ENCODE measurements around the gene SPOCK1.

The SPOCK1 gene

DNA sequence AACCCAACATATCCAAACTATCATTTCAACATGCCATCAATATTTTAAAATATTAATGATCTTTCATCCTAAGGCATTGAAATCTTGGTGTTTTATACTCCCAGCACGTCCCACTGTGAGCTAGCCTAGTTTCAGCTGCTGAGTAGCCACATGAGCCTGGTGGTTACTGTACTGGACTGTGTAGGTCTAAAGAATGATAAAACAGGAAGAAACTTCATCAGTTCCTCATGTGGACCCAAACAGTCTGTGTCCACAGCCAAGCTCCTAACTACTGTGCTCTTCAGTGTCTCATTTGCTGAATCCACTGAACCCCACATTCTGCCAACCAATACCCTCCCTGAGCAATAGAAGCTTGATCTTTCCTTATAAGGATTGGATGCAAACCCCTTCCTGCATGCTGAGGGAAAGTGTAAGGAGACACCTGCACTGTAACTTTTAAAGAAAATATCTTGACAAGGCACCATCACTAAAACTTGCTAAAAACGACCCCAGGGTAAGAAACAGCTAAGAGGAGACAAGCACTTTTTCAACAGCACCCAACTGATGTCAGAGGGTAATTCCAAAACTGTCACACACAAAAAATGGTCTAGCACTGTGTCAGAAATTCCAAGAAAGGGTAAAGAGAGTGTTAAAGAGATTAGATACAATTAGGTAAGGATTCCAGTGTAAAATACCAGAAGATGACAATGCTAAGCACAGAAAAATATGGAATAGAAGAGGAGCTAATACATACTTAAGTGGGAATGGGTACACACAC, 126.9 kb downstream of the SPOCK1 start:
- 68% methylated on average over 2 of the region's 2 CpGs for WGBS
- no peak for DNase-seq
- H2AFZ ChIP-seq (ENCODE audit: low read depth, low read length) = no peak overlapping the region
- no peak overlapping the region for H2BK120ac ChIP-seq (ENCODE audit: low read depth, low read length)
- H3K27ac ChIP-seq (ENCODE audit: low read length, poor library complexity, severe bottlenecking) = no peak overlapping the region
- H3K79me1 ChIP-seq (replicated peaks; ENCODE audit: low read length, poor library complexity, severe bottlenecking) = no peaks in the 10 kb centered on the region
- H3K14ac ChIP-seq (ENCODE audit: low read length in 2 of 2) = no peak overlapping the region
- no peak overlapping the region for H3K23ac ChIP-seq (ENCODE audit: low read length in 2 of 2)
- no peak overlapping the region for H2BK5ac ChIP-seq (ENCODE audit: low read depth, low read length, poor library complexity, severe bottlenecking)
- H3K27me3 ChIP-seq (ENCODE audit: control insufficient read depth in 1 of 2, insufficient read depth in 1 of 2, low read length in 2 of 2) = no peaks in the 10 kb centered on the region
- no peak overlapping the region for H4K8ac ChIP-seq (ENCODE audit: low read length)
- H3K4ac ChIP-seq (ENCODE audit: low read depth in 1 of 2, low read length in 2 of 2) = no peak overlapping the region
- no peak overlapping the region for H3K9ac ChIP-seq (ENCODE audit: low read length)
- no peak overlapping the region for H2BK12ac ChIP-seq (ENCODE audit: low read length in 2 of 2)
- no peak overlapping the region for H3K18ac ChIP-seq (ENCODE audit: low read depth in 1 of 2, low read length in 2 of 2)
- H2BK15ac ChIP-seq (ENCODE audit: low read depth, poor library complexity, severe bottlenecking) = no peak overlapping the region
- H3K9me3 ChIP-seq (ENCODE audit: control insufficient read depth, low read length) = no peaks in the 10 kb centered on the region
- H3K36me3 ChIP-seq (ENCODE audit: control insufficient read depth in 1 of 2, insufficient read depth in 2 of 2, low read depth in 1 of 2, low read length in 2 of 2) = peaks cover 0 to 18% of the 10 kb centered on the region in 2 experiments
- no peak overlapping the region for H3K4me2 ChIP-seq (ENCODE audit: low read length, poor library complexity, severe bottlenecking)
- no peak overlapping the region for H2AK5ac ChIP-seq (ENCODE audit: low read length, severe bottlenecking)
- H3K4me1 ChIP-seq (ENCODE audit: control insufficient read depth, insufficient read depth, low read depth, low read length) = no peaks in the 10 kb centered on the region
- no peak overlapping the region for H4K91ac ChIP-seq (ENCODE audit: low read length)
- no peak overlapping the region for H3K4me3 ChIP-seq (ENCODE audit: insufficient read depth in 1 of 2, low read depth in 1 of 2, low read length in 2 of 2)

DNA sequence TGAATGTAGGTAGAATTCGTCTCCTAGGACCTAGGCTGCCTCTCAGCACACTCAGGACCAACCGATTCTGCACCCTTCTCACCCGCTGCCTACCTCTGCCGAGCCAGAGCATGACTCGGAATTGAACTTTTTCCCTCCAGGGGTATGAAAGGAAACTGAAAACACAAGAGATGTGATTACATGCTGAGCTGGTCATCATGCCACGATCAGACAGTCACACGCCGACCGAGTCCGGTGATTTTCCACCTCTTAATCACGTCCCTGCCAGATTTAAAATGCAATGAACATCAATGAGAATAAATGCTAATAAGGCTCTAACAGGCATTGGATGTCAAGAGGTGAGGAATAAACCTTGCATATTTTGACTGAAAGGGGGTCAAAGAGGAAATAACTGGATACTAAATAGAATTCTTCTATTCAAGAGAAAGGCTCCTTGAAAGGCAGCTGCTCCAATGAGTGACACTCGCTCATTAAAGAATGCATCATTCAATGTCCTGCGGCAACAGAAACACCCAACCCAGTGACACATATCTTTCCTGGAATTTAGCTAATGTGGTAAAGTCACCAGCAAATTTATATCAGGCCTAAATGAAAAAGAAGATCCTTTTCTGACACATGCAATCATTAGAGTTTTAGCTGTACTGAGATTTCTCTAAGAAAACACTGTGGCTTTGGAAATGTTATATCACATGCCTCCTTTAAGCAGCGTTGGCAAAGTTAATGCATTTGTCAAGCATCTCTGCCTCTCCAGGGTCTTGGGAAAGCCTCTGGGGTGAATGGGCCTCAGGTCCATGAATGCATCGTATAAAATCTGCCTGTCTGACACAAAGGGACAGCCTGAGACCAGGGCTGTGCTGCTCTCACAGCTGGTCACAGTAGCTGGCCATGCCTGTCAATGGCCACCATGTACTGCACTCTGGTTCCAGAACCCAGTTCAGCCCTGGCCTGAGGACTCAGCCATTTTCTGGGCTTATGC, 128.7 kb downstream of the SPOCK1 start:
- WGBS = 82% methylated on average over 9 of the region's 15 CpGs
- no peak overlapping the region for H3K18ac ChIP-seq (ENCODE audit: low read depth in 1 of 2, low read length in 2 of 2)
- H3K4ac ChIP-seq (ENCODE audit: low read depth in 1 of 2, low read length in 2 of 2) = no peak overlapping the region
- H2AFZ ChIP-seq (ENCODE audit: low read depth, low read length) = no peak overlapping the region
- no peak overlapping the region for H3K14ac ChIP-seq (ENCODE audit: low read length in 2 of 2)
- no peaks in the 10 kb centered on the region for H3K27me3 ChIP-seq (ENCODE audit: control insufficient read depth in 1 of 2, insufficient read depth in 1 of 2, low read length in 2 of 2)
- no peak for DNase-seq
- no peak overlapping the region for H2BK120ac ChIP-seq (ENCODE audit: low read depth, low read length)
- no peaks in the 10 kb centered on the region for H3K9me3 ChIP-seq (ENCODE audit: control insufficient read depth, low read length)
- peaks cover 0 to 13% of the 10 kb centered on the region in 2 experiments for H3K36me3 ChIP-seq (ENCODE audit: control insufficient read depth in 1 of 2, insufficient read depth in 2 of 2, low read depth in 1 of 2, low read length in 2 of 2)
- no peak overlapping the region for H3K4me2 ChIP-seq (ENCODE audit: low read length, poor library complexity, severe bottlenecking)
- no peak overlapping the region for H4K91ac ChIP-seq (ENCODE audit: low read length)
- H4K8ac ChIP-seq (ENCODE audit: low read length) = no peak overlapping the region
- no peak overlapping the region for H2BK5ac ChIP-seq (ENCODE audit: low read depth, low read length, poor library complexity, severe bottlenecking)
- no peak overlapping the region for H3K27ac ChIP-seq (ENCODE audit: low read length, poor library complexity, severe bottlenecking)
- no peaks in the 10 kb centered on the region for H3K4me1 ChIP-seq (ENCODE audit: control insufficient read depth, insufficient read depth, low read depth, low read length)
- no peak overlapping the region for H2BK15ac ChIP-seq (ENCODE audit: low read depth, poor library complexity, severe bottlenecking)
- H3K79me1 ChIP-seq (replicated peaks; ENCODE audit: low read length, poor library complexity, severe bottlenecking) = no peaks in the 10 kb centered on the region
- no peak overlapping the region for H2AK5ac ChIP-seq (ENCODE audit: low read length, severe bottlenecking)
- no peak overlapping the region for H3K9ac ChIP-seq (ENCODE audit: low read length)
- no peak overlapping the region for H3K4me3 ChIP-seq (ENCODE audit: insufficient read depth in 1 of 2, low read depth in 1 of 2, low read length in 2 of 2)
- no peak overlapping the region for H2BK12ac ChIP-seq (ENCODE audit: low read length in 2 of 2)
- H3K23ac ChIP-seq (ENCODE audit: low read length in 2 of 2) = no peak overlapping the region

DNA sequence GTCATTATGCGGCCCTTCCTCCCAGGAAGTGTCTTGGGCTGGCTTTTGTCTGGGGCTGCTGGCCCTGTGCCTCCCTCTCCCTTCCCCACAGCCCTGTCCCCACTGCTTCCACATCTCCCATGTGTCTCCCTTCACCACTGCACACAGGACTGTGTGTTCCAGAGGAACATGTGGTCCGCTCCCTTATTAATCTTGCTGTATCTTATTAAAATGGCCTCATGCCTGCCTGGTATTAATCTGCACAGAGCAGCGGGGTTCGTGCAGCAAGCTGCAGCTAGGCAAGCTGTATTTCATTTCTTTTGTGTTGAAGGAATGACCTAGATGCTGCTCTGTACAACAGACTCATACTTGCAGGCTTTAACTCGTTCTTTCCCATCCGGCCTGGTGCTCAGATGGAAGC, 130.5 kb downstream of the SPOCK1 start:
- no peaks in the 10 kb centered on the region for H3K4me1 ChIP-seq (ENCODE audit: control insufficient read depth, insufficient read depth, low read depth, low read length)
- no peaks in the 10 kb centered on the region for H3K27me3 ChIP-seq (ENCODE audit: control insufficient read depth in 1 of 2, insufficient read depth in 1 of 2, low read length in 2 of 2)
- no peak overlapping the region for H2BK5ac ChIP-seq (ENCODE audit: low read depth, low read length, poor library complexity, severe bottlenecking)
- no peak overlapping the region for H2AK5ac ChIP-seq (ENCODE audit: low read length, severe bottlenecking)
- no peak overlapping the region for H3K9ac ChIP-seq (ENCODE audit: low read length)
- no peak overlapping the region for H3K27ac ChIP-seq (ENCODE audit: low read length, poor library complexity, severe bottlenecking)
- 76% methylated on average over 6 of the region's 6 CpGs for WGBS
- no peak for DNase-seq
- H3K23ac ChIP-seq (ENCODE audit: low read length in 2 of 2) = no peak overlapping the region
- no peak overlapping the region for H3K18ac ChIP-seq (ENCODE audit: low read depth in 1 of 2, low read length in 2 of 2)
- H2BK12ac ChIP-seq (ENCODE audit: low read length in 2 of 2) = no peak overlapping the region
- H3K36me3 ChIP-seq (ENCODE audit: control insufficient read depth in 1 of 2, insufficient read depth in 2 of 2, low read depth in 1 of 2, low read length in 2 of 2) = peaks cover 0 to 6% of the 10 kb centered on the region in 2 experiments
- H4K8ac ChIP-seq (ENCODE audit: low read length) = no peak overlapping the region
- H3K79me1 ChIP-seq (replicated peaks; ENCODE audit: low read length, poor library complexity, severe bottlenecking) = no peaks in the 10 kb centered on the region
- no peak overlapping the region for H3K14ac ChIP-seq (ENCODE audit: low read length in 2 of 2)
- no peaks in the 10 kb centered on the region for H3K9me3 ChIP-seq (ENCODE audit: control insufficient read depth, low read length)
- no peak overlapping the region for H2AFZ ChIP-seq (ENCODE audit: low read depth, low read length)
- no peak overlapping the region for H3K4me2 ChIP-seq (ENCODE audit: low read length, poor library complexity, severe bottlenecking)
- no peak overlapping the region for H2BK15ac ChIP-seq (ENCODE audit: low read depth, poor library complexity, severe bottlenecking)
- no peak overlapping the region for H2BK120ac ChIP-seq (ENCODE audit: low read depth, low read length)
- no peak overlapping the region for H4K91ac ChIP-seq (ENCODE audit: low read length)
- no peak overlapping the region for H3K4ac ChIP-seq (ENCODE audit: low read depth in 1 of 2, low read length in 2 of 2)
- no peak overlapping the region for H3K4me3 ChIP-seq (ENCODE audit: insufficient read depth in 1 of 2, low read depth in 1 of 2, low read length in 2 of 2)

DNA sequence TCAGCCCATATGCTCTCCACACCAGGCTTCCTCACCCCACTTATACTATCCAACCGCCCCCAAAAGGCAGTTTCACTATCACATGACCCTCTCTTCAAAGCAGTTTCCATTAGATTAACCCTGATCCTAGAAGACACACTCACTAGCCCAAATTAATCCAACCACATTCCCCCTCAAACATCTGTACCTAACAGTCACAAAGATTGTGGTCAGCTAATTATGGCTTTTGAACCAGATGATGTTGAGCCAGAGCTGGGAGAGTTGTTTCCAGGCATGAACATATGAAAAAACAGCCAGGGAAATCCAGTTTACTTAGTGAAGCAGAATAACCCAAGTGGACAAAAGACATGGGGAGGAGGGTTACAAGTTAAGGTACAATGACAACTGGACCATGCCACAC, 131.2 kb downstream of the SPOCK1 start:
- Histone ChIP-seq H2AK5ac (ENCODE audit: low read length, severe bottlenecking) (no peak overlapping the region), H2AFZ (ENCODE audit: low read depth, low read length) (no peak overlapping the region), H3K9me3 (ENCODE audit: control insufficient read depth, low read length) (no peaks in the 10 kb centered on the region), H3K18ac (ENCODE audit: low read depth in 1 of 2, low read length in 2 of 2) (no peak overlapping the region), H2BK5ac (ENCODE audit: low read depth, low read length, poor library complexity, severe bottlenecking) (no peak overlapping the region), H3K9ac (ENCODE audit: low read length) (no peak overlapping the region), H3K4me1 (ENCODE audit: control insufficient read depth, insufficient read depth, low read depth, low read length) (no peaks in the 10 kb centered on the region), H4K8ac (ENCODE audit: low read length) (no peak overlapping the region), H3K4me3 (ENCODE audit: insufficient read depth in 1 of 2, low read depth in 1 of 2, low read length in 2 of 2) (no peak overlapping the region), H4K91ac (ENCODE audit: low read length) (no peak overlapping the region), H3K23ac (ENCODE audit: low read length in 2 of 2) (no peak overlapping the region), H3K27ac (ENCODE audit: low read length, poor library complexity, severe bottlenecking) (no peak overlapping the region), H2BK12ac (ENCODE audit: low read length in 2 of 2) (no peak overlapping the region), H2BK15ac (ENCODE audit: low read depth, poor library complexity, severe bottlenecking) (no peak overlapping the region), H3K14ac (ENCODE audit: low read length in 2 of 2) (no peak overlapping the region), H2BK120ac (ENCODE audit: low read depth, low read length) (no peak overlapping the region), H3K79me1 (replicated peaks; ENCODE audit: low read length, poor library complexity, severe bottlenecking) (no peaks in the 10 kb centered on the region), H3K27me3 (ENCODE audit: control insufficient read depth in 1 of 2, insufficient read depth in 1 of 2, low read length in 2 of 2) (no peaks in the 10 kb centered on the region), H3K4me2 (ENCODE audit: low read length, poor library complexity, severe bottlenecking) (no peak overlapping the region), H3K4ac (ENCODE audit: low read depth in 1 of 2, low read length in 2 of 2) (no peak overlapping the region), H3K36me3 (ENCODE audit: control insufficient read depth in 1 of 2, insufficient read depth in 2 of 2, low read depth in 1 of 2, low read length in 2 of 2) (peaks cover 0 to 6% of the 10 kb centered on the region in 2 experiments)
- WGBS = 48% methylated on average over 1 of the region's 1 CpG
- DNase-seq = no peak
